PFSK-1 (cell line): ENCODE results near the gene ATXN1.

ENCODE experiments used
- FOXP2 ChIP-seq: optimal IDR thresholded peaks from 2 replicates; pipeline ENCODE3; 2011; ENCODE audit warnings: borderline replicate concordance, control low read depth, inconsistent platforms; ENCODE audit not compliant: insufficient read depth; ENCODE audit errors: extremely low read length, extremely low read depth
- POLR2AphosphoS5 ChIP-seq: IDR thresholded peaks from 2 replicates; pipeline ENCODE4 v1.6.1; 2012; ENCODE audit warnings: low read depth, mild to moderate bottlenecking, control low read depth, low read length, moderate library complexity
- REST ChIP-seq, 2 experiments: IDR thresholded peaks; 2 replicates each; pipeline versions ENCODE4 v1.6.1 to v1.8.0; 2011 to 2012; ENCODE audit warnings: low read depth in 2 of 2, low read length in 2 of 2, control low read depth in 1 of 2, inconsistent platforms in 1 of 2, mild to moderate bottlenecking in 1 of 2, moderate library complexity in 1 of 2; ENCODE audit not compliant: insufficient read depth in 1 of 2
- SIN3A ChIP-seq: IDR thresholded peaks from 2 replicates; pipeline ENCODE4 v1.6.1; 2012; ENCODE audit warnings: mild to moderate bottlenecking, low read length, moderate library complexity, borderline replicate concordance; ENCODE audit not compliant: insufficient read depth
- TAF1 ChIP-seq: IDR thresholded peaks from 2 replicates; pipeline ENCODE4 v1.6.1; 2012; ENCODE audit warnings: low read length, control low read depth, borderline replicate concordance; ENCODE audit not compliant: insufficient read depth

The ATXN1 gene

GRCh38 chr6:16431106-16431505 lies 330.2 kb downstream of the ATXN1 start:
- TF ChIP-seq SIN3A (no peak), TAF1 (no peak), REST (IDR thresholded peaks at IDR 0.05; ENCODE audit: insufficient read depth in 1 of 2, low read depth in 2 of 2, low read length in 2 of 2) (no peak), POLR2AphosphoS5 (no peak), FOXP2 (no peak)

GRCh38 chr6:16430391-16431089 lies 330.7 kb downstream of the ATXN1 start:
- TF ChIP-seq POLR2AphosphoS5 = no peak
- TF ChIP-seq SIN3A = no peak
- no peak for TF ChIP-seq REST (IDR thresholded peaks at IDR 0.05; ENCODE audit: insufficient read depth in 1 of 2, low read depth in 2 of 2, low read length in 2 of 2)
- no peak for TF ChIP-seq TAF1
- TF ChIP-seq FOXP2 = no peak

- TF ChIP-seq TAF1 (no peak), POLR2AphosphoS5 (no peak), REST (IDR thresholded peaks at IDR 0.05; ENCODE audit: insufficient read depth in 1 of 2, low read depth in 2 of 2, low read length in 2 of 2) (no peak), FOXP2 (no peak), SIN3A (no peak)
These were observed 331.6 kb downstream of the ATXN1 start for GRCh38 chr6:16429669-16430068.

GRCh38 chr6:16427124-16427523 lies 334.1 kb downstream of the ATXN1 start:
- 0 out of 2 replicates have a peak, but pooled peaks have one; percentile 12 for TF ChIP-seq POLR2AphosphoS5
- no peak for TF ChIP-seq SIN3A
- no peak for TF ChIP-seq FOXP2

- TF ChIP-seq REST (IDR thresholded peaks at IDR 0.05; ENCODE audit: insufficient read depth in 1 of 2, low read depth in 2 of 2, low read length in 2 of 2) (no peak), FOXP2 (no peak), POLR2AphosphoS5 (no peak), TAF1 (no peak), SIN3A (no peak)
These were observed 335.2 kb downstream of the ATXN1 start for GRCh38 chr6:16425881-16426615.
